ENCODE results near the gene CYP26C1.

Gene CYP26C1

GRCh38 chr10:93059975-93060886 lies at the start of gene CYP26C1:
TSS of gene CYP26C1 (plus strand) at chr10:93060798. CDS start at chr10:93061264, 466 bp downstream.
- DNase-seq = no peak

GRCh38 chr10:93015722-93016121 lies 44.9 kb upstream of the CYP26C1 start:
- no peak for DNase-seq

GRCh38 chr10:93023013-93023650 lies 37.5 kb upstream of the CYP26C1 start:
- no peak for DNase-seq

GRCh38 chr10:93026072-93026471 lies 34.5 kb upstream of the CYP26C1 start:
- no peak for DNase-seq

GRCh38 chr10:93027508-93027907 lies 33.1 kb upstream of the CYP26C1 start:
- DNase-seq = no peak

- DNase-seq = no peak
Observed at GRCh38 chr10:93028883-93029282, 31.7 kb upstream of the CYP26C1 start.

- DNase-seq = no peak
Observed at GRCh38 chr10:93030409-93030808, 30.2 kb upstream of the CYP26C1 start.

GRCh38 chr10:93032105-93032808 lies 28.3 kb upstream of the CYP26C1 start:
- no peak for DNase-seq

GRCh38 chr10:93032809-93033137 lies 27.8 kb upstream of the CYP26C1 start:
- no peak for DNase-seq

- DNase-seq = no peak
Observed at GRCh38 chr10:93034426-93034825, 26.2 kb upstream of the CYP26C1 start.

GRCh38 chr10:93039110-93039509 lies 21.5 kb upstream of the CYP26C1 start:
- no peak for DNase-seq

- no peak for DNase-seq
Observed at GRCh38 chr10:93039721-93040120, 20.9 kb upstream of the CYP26C1 start.

- DNase-seq = no peak
Observed at GRCh38 chr10:93054486-93054885, 6.1 kb upstream of the CYP26C1 start.

GRCh38 chr10:93058139-93058538 lies 2.5 kb upstream of the CYP26C1 start:
- no peak for DNase-seq

GRCh38 chr10:93060887-93061593 lies 442 bp downstream of the CYP26C1 start:
- no peak for DNase-seq

- DNase-seq = no peak
Observed at GRCh38 chr10:93061594-93062513, 1.3 kb downstream of the CYP26C1 start.

- DNase-seq = no peak
Observed at GRCh38 chr10:93062514-93063143, 2.0 kb downstream of the CYP26C1 start.

GRCh38 chr10:93063144-93063976 lies 2.8 kb downstream of the CYP26C1 start:
- DNase-seq = no peak

GRCh38 chr10:93063977-93064660 lies 3.5 kb downstream of the CYP26C1 start:
- no peak for DNase-seq
